ENCODE data around the gene LDB2. TPM values are rescaled to one million over a fixed set of nuclear protein-coding genes. Genes with fewer than 3 reads are reported as not detected.
A peak's percentile ranks its signal among the peaks of the same experiment; 100 is the strongest.
"Not testable (repeated sequence)": the region's sequence is repeated elsewhere in the genome, so short reads cannot be mapped to it uniquely, and the experiment has no call there.

Gene LDB2
- total and polyA plus RNA-seq, 2 of the 8 experiments (the other 6 are each of a cell fraction or from before 2014, with no cell fraction given) = 57.0 to 140 TPM

DNA sequence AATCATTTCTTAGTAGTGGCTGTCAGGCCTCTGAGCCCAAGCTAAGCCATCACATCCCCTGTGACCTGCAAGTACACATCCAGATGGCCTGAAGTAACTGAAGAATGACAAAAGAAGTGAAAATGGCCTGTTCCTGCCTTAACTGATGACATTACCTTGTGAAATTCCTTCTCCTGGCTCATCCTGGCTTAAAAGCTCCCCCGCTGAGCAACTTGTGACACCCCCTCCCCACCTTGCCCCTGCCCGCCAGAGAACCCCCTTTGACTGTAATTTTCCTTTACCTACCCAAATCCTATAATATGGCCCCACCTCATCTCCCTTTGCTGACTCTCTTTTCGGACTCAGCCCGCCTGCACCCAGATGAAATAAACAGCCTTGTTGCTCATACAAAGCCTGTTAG, 20.3 kb upstream of the LDB2 start:
- not testable (repeated sequence) for H3K23me2 ChIP-seq (ENCODE audit: low read depth, low read length); H2BK12ac ChIP-seq (ENCODE audit: low read depth, low read length); H4K20me1 ChIP-seq (replicated peaks in 1 of 2; ENCODE audit: control insufficient read depth in 1 of 2, insufficient read depth in 2 of 2, low read length in 2 of 2); H2BK15ac ChIP-seq (ENCODE audit: low read length); H3K79me1 ChIP-seq (ENCODE audit: low read depth, low read length); H3K79me2 ChIP-seq (ENCODE audit: control insufficient read depth in 1 of 2, insufficient read depth in 2 of 2, low read length in 2 of 2); H3K9ac ChIP-seq (replicated peaks in 1 of 4; ENCODE audit: extremely low read depth in 1 of 4, low read depth in 3 of 4, low read length in 3 of 4); H3K9me3 ChIP-seq (ENCODE audit: insufficient read depth in 2 of 2, low read depth in 1 of 2, low read length in 1 of 2); H3K36me3 ChIP-seq (ENCODE audit: control insufficient read depth in 2 of 4, insufficient read depth in 4 of 4, low read length in 3 of 4); H2AFZ ChIP-seq (ENCODE audit: low read length); FAIRE-seq; H3K27me3 ChIP-seq (replicated peaks in 1 of 4; ENCODE audit: control insufficient read depth in 3 of 4, extremely low read depth in 1 of 4, insufficient read depth in 3 of 4, low read length in 3 of 4); H2AK5ac ChIP-seq (ENCODE audit: low read depth, low read length); H3K23ac ChIP-seq (ENCODE audit: insufficient read length); H3K14ac ChIP-seq (ENCODE audit: insufficient read length); H4K8ac ChIP-seq (ENCODE audit: extremely low read depth, insufficient read depth, low read length)
- H3K4me1 ChIP-seq (replicated peaks in 1 of 4; ENCODE audit: control insufficient read depth in 3 of 4, insufficient read depth in 4 of 4, low read length in 3 of 4) = peaks cover 0 to 10% (median 4%) of the 10 kb centered on the region in 4 experiments; a peak in 6 of 7 replicates
- peak overlapping the region; percentile 95; the same call in 1 of the 2 replicates for H2BK5ac ChIP-seq (ENCODE audit: low read depth, low read length)
- H4K5ac ChIP-seq (ENCODE audit: insufficient read length, low read depth, low read length) = peak overlapping the region; percentile 91
- ChIA-PET CTCF (ENCODE audit: partially characterized antibody) (interaction anchor here (0.6 to 1.0 kb wide), 4 partner anchors 39 to 405 kb away, joined by 3 to 4 read pairs (median 4); no protein-coding TSS in a partner anchor), POLR2A (ENCODE audit: partially characterized antibody) (interaction anchor here (1.2 kb wide), 1 partner anchor 10 kb away, joined by 4 read pairs; no protein-coding TSS in a partner anchor)
- 29% methylated on average over 4 of the region's 4 CpGs; no CpG with 5 or more reads in 1 of the 2 experiments for WGBS, 2 experiments (ENCODE audit: extremely low coverage in 1 of 2, insufficient coverage in 1 of 2, insufficient read length in 1 of 2, insufficient replicate concordance in 2 of 2, low coverage in 1 of 2, low lambda C conversion rate in 2 of 2, missing lambda C conversion rate in 1 of 2)
- peak overlapping the region; percentile 90 for H4K91ac ChIP-seq (replicated peaks; ENCODE audit: insufficient read length, low read length)
- H2BK120ac ChIP-seq (replicated peaks; ENCODE audit: low read depth, low read length) = peak overlapping the region; percentile 89
- H3K4me2 ChIP-seq (ENCODE audit: insufficient read depth in 1 of 2, low read depth in 2 of 2, low read length in 2 of 2) = peak overlapping the region in 1 of 2 experiments; percentile 32; a peak in 2 of 4 replicates
- peak overlapping the region; percentile 54; the same call in 1 of the 2 replicates for H3K27ac ChIP-seq (ENCODE audit: low read depth, low read length)
- H3K56ac ChIP-seq (replicated peaks; ENCODE audit: insufficient read length, low read depth, low read length) = peak overlapping the region; percentile 79
- peak overlapping the region in 1 of 4 experiments; percentile 29; a peak in 1 of 8 replicates for H3K4me3 ChIP-seq (ENCODE audit: extremely low read depth in 1 of 4, insufficient read depth in 2 of 4, low read depth in 3 of 4, low read length in 4 of 4)
- H3K18ac ChIP-seq (ENCODE audit: extremely low read depth, low read length) = peak overlapping the region; percentile 54; the same call in 1 of the 2 replicates
- H2BK20ac ChIP-seq (ENCODE audit: low read length) = 0 out of 2 replicates have a peak overlapping the region, but pooled peaks have one; percentile 52
- H3K4ac ChIP-seq (replicated peaks; ENCODE audit: insufficient read length, low read depth, low read length) = peak overlapping the region; percentile 32
- DNase-seq (ENCODE audit: low read depth in 1 of 2, low spot score in 2 of 2) = peak in 1 of 2 experiments; percentile 64

Measured in H1 (cell line).